Dermis blood vessel endothelial cell (primary cell): ENCODE measurements around the gene IL17RB. TPM values are rescaled to one million over a fixed set of nuclear protein-coding genes. Genes with fewer than 3 reads are reported as not detected.
A peak's percentile ranks its signal among the peaks of the same experiment; 100 is the strongest.

Experiments used
- DNase-seq: peaks from one replicate; pipeline ENCODE4 v3.0.0; 2010
- total RNA-seq: library from RNA; depleted of rRNA; stranded (reverse); fragments of >200 nt; gene quantifications from 2 replicates; pipeline ENCODE4 v1.2.3, GENCODE V29; 2014

Gene IL17RB
- total RNA-seq, 1 donor from 2014 or later = not detected

DNA sequence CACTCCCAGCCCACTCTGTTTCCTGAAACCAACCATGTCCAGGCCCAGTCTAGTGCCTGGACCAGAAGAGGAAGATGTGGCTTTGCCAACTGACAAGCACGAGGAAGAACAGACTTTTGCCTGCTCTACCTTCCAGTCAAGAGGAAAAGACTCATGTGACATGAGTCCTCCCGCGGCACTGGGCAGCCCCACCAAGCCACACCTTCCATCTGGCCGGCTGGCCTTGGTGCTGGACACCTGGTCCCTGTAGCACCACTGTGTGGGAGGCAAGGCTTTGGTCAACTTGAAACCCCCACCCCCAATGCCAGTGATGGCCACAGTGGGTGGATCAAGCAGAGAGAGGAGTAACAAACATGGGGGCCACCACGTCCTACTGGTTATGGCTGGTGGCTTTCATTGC is 12.7 kb upstream of the IL17RB start:
- DNase-seq = no peak

DNA sequence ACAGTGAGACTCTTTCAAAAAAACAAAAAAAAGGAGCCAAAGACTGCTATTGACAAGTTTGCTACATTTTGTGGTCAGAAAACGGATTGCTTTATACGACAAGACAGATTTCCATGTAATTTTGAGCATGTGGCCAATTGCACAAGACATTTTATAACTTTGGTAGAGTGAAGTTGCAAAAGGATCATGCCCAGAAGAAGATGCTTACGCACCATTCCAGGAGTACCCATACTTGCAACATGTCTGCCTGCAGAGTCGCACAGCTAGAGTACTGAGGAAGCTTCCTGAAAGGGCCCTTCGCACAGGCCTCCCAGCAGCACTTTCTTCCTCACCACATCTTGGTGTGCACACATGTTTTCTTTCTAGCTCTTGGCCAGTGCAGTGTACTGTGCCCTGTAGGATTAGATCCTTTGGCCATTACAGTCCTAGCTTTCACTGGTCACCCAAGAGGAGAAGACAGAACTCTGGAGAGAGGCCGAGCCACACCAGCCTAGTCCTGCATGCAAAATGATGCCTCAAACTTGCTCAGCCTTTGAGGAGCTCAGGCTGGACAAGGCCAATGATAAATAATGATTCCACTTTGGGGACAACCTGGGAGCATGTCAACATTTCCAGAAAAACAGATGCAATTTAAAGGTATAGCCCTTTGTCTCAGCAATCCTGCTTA is 11.8 kb upstream of the IL17RB start:
- no peak for DNase-seq

DNA sequence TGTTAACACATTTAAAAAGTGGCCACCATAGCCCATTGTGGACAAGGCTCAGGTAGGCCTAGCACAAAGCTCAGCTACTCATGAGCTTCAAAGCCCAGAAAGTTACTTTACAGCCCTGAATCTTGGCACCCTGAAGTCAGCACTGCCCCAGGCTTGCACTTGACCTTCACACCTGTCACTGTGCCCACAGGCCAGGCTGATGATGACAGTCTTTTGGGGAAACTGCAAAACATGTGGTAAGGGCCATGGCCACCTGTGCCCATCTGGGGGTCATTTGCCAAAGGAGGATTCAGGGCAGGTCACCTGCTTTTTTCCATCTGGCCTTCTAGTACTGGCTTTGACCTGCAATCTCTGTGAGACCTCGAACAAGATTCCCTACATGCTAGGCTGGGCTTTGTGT is 11.1 kb upstream of the IL17RB start:
- DNase-seq = no peak

GRCh38 chr3:53836084-53836872 is 10.1 kb upstream of the IL17RB start:
- DNase-seq = no peak

- no peak for DNase-seq
These were observed 9.0 kb upstream of the IL17RB start for GRCh38 chr3:53837331-53837730.

GRCh38 chr3:53841296-53841695 is 5.1 kb upstream of the IL17RB start:
- no peak for DNase-seq

DNA sequence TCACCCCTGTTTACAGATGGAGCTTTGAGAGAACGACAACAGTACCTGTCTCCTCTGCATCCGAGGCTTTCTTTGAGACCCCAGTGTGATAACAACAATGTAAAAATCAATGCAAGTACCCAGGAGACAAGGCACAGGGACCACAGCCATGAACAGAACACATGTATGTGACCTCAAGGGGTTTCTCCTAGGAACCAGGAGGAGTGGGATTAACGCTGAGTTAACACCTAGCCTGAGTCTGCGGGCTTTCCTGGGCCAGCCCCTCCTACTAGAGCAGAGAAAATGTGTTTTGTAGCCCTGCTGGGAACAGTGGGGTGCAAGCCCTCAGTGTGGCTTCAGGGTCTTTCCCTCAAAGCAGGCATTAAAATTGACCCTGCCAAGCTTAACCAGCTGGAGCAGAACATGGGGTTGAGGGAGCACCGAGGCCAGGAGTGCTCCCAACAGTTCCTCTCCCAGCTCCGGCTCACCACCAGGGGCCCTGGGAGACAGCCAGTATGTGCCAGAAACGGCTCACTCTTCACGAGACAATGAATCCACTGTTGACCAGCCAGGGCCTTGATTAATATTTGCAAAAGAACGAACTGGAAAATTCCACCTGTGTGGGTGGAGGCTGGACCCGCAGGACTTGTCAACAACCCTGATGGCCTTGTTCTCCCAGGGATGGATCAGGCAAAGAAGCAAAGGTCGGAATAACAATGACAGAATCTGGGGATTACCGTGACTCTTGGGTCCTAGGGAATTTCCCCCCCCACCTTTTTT is 3.8 kb upstream of the IL17RB start:
- DNase-seq = peak; percentile 10

- DNase-seq = no peak
These were observed 2.9 kb upstream of the IL17RB start for GRCh38 chr3:53843195-53844177.

DNA sequence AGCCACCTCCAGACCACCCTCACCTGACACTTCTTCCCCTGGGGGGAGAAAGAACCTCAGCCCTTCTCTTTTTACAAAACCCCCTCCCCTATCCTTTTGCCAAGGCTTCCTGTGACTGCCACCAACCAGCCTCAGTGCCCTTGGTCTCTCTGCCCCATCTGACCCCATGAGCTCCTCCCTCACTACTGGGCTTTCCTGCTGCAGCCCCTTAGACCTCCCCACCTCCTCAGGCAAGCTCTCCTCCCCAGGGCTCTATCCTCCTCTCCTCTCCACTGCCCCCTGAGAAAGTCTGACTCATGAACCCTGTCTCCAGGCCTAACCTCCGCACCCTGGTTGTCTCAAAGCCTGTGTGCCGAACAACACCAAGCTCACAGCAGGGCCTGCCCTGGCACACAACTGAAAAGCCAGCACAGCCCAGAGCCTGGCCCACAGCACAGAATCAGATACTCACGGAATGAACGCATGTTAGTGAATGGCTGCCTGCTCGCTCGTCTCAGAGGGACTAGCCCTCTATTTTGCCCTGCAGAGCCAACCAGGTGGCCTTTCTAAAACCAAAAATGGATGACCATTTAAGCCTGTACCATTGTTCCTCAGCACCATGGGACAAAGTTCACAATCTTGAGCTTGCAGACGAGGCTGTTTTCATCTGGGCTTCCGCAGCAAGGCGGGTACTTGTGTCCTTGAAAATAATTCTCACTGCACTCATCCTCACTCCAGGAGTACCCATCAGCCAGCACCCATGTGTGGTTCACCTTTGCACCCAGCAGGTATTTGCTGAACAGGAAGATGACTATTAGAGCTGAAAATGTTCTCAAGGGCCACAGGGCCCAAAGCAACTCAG is 1.9 kb upstream of the IL17RB start:
- no peak for DNase-seq

GRCh38 chr3:53845103-53845880 is 1.1 kb upstream of the IL17RB start:
- DNase-seq = peak; percentile 34

DNA sequence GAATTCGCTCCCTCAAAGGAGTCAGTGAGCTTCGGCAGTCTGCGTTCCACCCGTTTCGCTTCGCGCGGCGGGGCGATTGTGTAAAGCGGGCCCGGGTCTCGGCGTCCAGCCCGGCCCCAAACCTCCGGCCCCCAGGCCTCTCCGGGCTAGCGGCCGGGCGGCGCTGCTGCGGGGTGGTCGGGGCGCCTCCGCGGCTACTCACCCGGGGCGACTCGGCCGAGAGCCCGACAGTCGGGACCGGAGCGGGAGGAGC is 561 bp upstream of the IL17RB start:
- no peak for DNase-seq

DNA sequence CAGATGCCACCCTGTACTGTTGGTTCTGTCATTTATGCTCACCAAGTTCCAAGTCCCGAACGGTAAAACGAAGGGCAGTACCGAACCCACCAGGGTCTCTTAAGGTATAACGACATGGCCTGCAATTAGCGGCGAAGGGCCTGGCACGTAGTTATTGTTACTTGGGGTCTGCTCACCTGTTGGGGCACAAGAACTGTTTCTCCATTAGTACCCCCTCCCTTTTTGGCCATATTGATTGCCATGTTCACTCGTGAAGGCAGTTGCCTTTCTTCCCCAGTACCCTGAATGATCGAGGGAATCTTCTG is 435 bp downstream of the IL17RB start:
- no peak for DNase-seq

- DNase-seq = no peak
These were observed 3.5 kb downstream of the IL17RB start for GRCh38 chr3:53849916-53850315.

DNA sequence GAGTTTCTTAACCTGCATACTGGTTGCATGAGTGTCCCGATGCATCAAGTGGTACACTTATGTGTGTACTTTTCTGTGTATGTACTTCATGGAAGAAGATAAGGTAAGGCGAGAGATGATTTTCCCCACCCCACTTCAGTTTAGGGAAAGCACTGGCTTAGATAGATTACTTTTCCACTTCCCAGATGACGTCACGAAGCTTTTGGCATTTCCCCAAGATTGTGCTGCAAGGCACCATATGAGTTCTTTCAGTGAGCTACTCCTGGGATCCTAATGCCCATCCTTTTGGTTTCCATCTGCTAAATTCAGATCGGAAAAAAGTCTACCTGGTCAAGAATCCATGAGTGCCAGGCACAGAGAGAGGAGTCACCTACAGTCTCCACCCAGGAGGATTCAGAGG is 4.5 kb downstream of the IL17RB start:
- DNase-seq = peak; percentile 32

DNA sequence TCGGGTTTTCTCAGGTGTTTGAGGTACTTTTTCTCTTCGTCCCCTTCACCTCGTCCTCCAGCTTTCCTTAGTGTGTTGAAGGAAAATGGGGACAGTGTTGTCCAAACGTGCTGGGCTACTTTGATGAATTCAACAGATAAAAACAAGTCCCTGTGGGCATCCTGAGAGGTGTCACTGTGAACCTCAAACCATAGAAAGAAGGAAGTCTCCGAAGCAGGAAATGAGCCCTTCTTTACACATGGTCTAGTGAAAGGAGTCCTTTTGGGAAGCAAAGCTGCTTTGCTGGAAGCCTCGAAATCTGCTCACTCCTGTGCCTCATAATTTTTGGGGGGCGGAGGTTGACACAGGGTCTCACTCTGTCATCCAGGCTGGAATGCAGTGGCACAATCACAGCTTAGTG is 10.6 kb downstream of the IL17RB start:
- DNase-seq = no peak

GRCh38 chr3:53858096-53858741 is 11.9 kb downstream of the IL17RB start:
- DNase-seq = no peak

- no peak for DNase-seq
These were observed 12.8 kb downstream of the IL17RB start for GRCh38 chr3:53859178-53859577.

DNA sequence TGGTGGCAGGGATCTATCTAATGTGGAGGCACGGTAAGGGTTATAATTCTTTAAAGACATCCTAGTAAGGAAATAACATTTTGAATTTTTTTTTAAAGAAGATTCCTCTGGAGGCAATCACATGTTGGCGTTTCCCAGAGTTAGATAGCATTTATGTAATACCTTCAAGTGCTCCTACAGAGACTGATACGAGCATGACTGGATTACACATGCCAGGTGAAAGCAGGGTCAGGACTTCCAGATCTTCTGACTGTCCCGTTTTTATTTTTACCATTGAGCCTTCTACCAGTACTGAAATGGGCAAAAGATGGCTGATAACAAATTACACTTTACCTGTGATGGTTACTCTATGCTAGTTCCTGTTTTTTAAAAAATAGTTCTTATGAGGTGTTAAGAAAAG is 13.8 kb downstream of the IL17RB start:
- DNase-seq = no peak

DNA sequence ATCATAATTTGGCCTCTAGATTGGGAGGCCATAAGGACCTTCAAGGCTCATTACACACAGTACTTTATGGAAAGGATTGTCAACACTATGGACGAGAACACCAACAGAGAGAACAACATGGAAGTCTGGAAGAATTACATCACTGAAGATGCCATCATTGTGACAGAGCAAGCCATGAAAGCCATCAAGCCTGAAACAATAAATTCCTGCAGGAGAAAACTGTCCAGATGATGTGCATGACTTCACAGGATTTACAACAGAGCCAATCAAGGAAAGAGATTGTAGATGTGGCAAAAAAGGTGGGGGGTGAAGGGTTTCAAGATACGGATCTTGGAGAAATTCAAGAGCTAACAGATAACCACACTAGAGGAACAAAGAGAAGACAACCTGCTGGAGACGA is 15.9 kb downstream of the IL17RB start:
- no peak for DNase-seq

- DNase-seq = no peak
These were observed 16.8 kb downstream of the IL17RB start for GRCh38 chr3:53863145-53863544.
